T-helper 2 cell (primary cell): Measurements from ENCODE around the gene CBLIF.
"Not testable (repeated sequence)": the region's sequence is repeated elsewhere in the genome, so short reads cannot be mapped to it uniquely, and the experiment has no call there.

Experiments
- DNase-seq, 5 experiments: peaks; one replicate each; pipeline versions ENCODE4 v3.0.0 to v3.0.0-alpha.2; 2012 to 2022

Gene CBLIF

DNA sequence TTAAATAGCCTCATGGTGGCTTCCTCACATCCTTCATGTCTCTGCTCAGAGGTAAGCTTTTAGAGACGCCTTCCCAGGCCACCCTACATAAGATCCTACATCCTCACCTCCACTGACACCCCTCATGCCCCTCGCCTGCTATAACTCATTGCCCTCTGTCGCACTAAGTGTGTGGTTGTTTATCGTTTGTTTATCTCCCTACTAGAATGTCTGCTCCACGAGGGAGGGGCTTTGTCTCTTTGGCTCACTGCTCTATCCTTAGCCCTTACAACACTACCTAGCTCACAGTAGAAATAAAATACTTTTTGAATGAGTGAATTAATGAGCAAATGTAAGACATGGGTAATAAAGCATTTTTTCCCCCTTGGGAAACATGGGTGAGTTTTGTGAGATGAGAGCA lies 1.3 kb upstream of the CBLIF start:
- no peak for DNase-seq

- no peak for DNase-seq
Measured at GRCh38 chr11:59842316-59842715, 3.0 kb downstream of the CBLIF start.

GRCh38 chr11:59841514-59841913 lies 3.8 kb downstream of the CBLIF start:
- DNase-seq = no peak

- no peak for DNase-seq
Measured at GRCh38 chr11:59839615-59840014, 5.7 kb downstream of the CBLIF start.

GRCh38 chr11:59833602-59834001 lies 11.7 kb downstream of the CBLIF start:
- DNase-seq = no peak

DNA sequence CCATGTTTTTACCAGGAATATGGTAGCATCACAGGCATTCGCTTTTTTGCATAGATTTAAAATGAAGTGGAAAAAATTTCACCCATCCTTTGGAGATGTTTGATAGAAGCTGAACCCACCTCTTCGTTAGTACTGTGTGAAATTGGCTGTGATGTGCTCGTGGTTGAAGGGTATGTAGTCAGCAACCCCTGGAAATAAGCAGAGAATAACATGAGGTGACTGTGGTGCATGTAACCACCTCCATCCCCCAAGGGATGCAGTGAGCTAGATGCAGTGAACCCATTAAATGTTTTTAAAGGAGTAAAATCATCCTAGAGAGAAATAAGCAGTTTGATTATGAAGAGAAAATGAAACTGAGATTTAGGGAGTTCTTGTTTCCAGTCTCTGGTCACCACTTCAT lies 15.9 kb downstream of the CBLIF start:
- DNase-seq = no peak

DNA sequence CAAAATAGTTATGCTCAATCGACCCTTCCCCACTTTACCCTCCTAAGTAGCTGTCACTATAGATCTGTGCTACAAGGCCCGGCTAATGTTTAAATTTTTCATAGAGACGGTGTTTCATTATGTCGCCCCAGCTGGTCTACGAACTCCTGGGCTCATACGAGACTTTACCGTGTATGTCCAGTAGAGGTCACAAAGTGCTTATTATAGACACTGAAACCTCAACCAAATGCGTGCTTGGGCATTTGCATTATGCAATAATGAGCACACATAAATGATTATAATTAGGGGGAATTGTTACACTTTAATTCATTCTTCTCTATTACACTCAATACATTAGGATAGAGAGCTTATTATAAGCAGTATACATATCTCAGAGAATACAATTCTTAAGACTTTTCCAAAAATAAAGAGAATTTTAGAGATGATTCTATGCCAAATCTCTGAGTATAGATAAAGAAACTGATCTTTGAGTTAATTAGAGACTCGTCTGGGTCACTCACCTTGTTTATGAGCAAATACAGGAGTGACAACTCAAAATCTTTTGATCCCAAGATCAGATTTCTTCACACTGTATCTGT lies 22.2 kb downstream of the CBLIF start:
- peak in 1 of 5 experiments; percentile 61 for DNase-seq

GRCh38 chr11:59818572-59818971 lies 26.7 kb downstream of the CBLIF start:
- peak in 1 of 5 experiments; percentile 61 for DNase-seq

- DNase-seq = not testable (repeated sequence)
Measured at GRCh38 chr11:59816434-59816833, 28.9 kb downstream of the CBLIF start.

GRCh38 chr11:59815754-59816153 lies 29.5 kb downstream of the CBLIF start:
- DNase-seq = no peak

DNA sequence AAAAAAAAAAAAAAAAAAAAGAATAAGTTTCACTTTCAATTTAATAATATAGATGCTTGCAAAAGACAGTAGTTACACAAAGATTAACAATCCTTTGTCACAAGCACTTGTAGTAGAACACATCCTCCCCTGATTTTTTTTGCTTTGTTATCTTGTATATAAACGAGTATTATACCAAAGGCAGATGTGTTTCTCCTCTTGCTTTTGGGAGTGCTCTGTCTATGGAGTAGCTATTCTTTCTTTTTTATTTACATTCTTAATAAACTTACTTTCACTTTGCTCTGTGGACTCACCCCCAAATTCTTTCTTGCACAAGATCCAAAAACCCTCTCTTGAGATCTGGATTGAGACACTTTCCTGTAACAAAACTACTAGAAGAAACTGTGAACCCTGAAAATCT lies 31.3 kb downstream of the CBLIF start:
- no peak for DNase-seq

- DNase-seq = no peak
Measured at GRCh38 chr11:59813364-59813763, 31.9 kb downstream of the CBLIF start.

GRCh38 chr11:59812220-59812619 lies 33.1 kb downstream of the CBLIF start:
- DNase-seq = no peak

GRCh38 chr11:59810911-59811259 lies 34.4 kb downstream of the CBLIF start:
- DNase-seq = no peak

DNA sequence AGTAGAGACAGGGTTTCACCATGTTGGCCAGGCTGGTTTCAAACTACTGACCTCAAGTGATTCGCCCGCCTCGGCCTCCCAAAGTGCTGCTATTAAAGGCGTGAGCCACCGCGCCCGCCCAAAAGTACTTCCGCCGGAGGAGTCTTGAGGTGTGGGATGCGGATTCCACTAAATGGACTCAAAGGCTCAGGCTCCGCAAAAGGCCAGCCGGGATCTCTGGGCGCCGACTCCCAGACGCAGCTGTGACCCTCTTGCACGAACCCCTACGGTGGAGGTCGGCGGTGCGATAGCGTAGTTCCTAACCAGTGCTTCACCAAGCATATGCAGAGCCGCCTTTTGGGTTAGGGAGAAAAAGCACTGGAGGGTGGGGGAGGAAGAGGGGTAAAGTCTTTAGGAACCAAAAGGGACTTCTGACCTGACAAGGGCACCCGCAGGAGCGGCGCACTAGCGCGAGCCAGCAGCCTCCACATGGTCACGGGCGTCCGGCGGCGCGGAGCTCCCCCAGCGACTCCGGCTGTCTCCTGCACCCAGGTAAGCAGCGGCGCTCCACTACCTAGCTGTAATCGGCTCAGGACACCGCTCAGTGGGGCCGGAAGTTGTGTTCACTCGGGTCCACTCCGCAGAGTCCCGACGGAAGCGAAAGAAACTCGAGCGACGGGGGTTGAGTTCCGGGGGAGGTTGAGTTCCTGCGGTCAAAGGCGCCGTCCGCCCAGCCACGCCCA lies 34.9 kb downstream of the CBLIF start, which contains the start of gene MRPL16:
Gene MRPL16, minus strand, starts transcription at position 590 of the 722 bp plus-strand sequence. Its CDS starts 120 bp downstream, at position 470.
- DNase-seq = peak; percentile 68 to 94 (median 83)

- no peak for DNase-seq
Measured at GRCh38 chr11:59807047-59807610, 38.2 kb downstream of the CBLIF start.

- DNase-seq = no peak
Measured at GRCh38 chr11:59804061-59804460, 41.2 kb downstream of the CBLIF start.

GRCh38 chr11:59802639-59803176 lies 42.6 kb downstream of the CBLIF start:
- DNase-seq = peak in 2 of 5 experiments; percentile 41 to 62

DNA sequence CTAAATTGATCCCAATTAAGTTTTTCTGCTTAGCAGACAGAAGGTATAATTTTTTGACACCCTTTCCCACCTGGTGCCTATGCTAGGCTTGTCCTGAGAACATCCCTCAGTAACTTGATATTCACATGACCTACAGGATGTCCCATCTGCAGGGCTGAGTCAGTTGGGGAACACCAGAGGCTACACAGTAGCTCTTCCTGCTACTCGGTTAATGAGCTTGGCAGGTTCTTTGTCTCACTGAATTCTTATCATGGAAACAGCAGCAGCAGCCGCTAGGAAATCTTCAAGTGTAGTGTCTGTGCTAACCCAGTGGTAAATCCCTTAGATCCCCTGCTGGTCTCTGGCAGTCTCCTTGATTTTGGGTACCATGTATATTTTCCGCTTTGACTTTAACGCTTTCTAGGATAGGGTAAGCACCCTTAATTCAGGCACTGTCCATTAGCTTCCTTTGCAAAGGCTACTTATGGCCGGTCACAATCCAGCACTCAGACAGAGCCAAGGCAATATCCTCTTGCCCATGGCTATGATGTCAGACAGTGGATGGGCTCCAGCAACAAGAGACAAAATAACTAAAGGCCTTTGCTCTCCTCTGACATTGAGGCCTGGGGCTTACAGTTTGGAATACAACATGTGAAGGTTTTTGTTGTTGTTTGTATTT lies 43.2 kb downstream of the CBLIF start:
- DNase-seq = no peak

GRCh38 chr11:59801160-59801706 lies 44.1 kb downstream of the CBLIF start:
- DNase-seq = no peak

GRCh38 chr11:59800390-59801025 lies 44.8 kb downstream of the CBLIF start:
- DNase-seq = no peak

- no peak for DNase-seq
Measured at GRCh38 chr11:59794417-59794816, 50.9 kb downstream of the CBLIF start.

DNA sequence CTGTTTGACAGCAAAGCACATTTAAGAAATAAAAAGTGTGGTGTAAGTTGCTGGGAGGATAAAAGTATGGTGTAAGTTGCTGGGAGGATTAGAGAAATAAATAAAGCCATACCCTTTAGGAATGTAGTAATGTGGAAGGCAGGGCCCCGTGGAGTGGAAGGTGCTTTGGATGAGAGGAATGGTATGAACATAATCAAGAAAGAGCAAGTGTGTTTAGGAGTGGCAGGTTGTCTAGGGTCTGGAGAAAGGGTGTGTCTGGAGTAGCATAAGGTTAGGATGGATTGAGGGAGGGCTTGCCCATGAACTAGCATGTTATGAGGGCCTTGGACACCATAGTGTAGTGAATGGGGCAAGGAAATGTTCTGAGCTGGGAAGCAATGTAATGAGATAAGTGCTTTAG lies 52.8 kb downstream of the CBLIF start:
- DNase-seq = no peak
